ENCODE measurements around the gene ART5. TPM values are rescaled to one million over a fixed set of nuclear protein-coding genes. Genes with fewer than 3 reads are reported as not detected.
A peak's percentile ranks its signal among the peaks of the same experiment; 100 is the strongest.
"Not testable (repeated sequence)": the region's sequence is repeated elsewhere in the genome, so short reads cannot be mapped to it uniquely, and the experiment has no call there.

ART5 gene
- total RNA-seq, 2 donors from 2014 or later: not detected

DNA sequence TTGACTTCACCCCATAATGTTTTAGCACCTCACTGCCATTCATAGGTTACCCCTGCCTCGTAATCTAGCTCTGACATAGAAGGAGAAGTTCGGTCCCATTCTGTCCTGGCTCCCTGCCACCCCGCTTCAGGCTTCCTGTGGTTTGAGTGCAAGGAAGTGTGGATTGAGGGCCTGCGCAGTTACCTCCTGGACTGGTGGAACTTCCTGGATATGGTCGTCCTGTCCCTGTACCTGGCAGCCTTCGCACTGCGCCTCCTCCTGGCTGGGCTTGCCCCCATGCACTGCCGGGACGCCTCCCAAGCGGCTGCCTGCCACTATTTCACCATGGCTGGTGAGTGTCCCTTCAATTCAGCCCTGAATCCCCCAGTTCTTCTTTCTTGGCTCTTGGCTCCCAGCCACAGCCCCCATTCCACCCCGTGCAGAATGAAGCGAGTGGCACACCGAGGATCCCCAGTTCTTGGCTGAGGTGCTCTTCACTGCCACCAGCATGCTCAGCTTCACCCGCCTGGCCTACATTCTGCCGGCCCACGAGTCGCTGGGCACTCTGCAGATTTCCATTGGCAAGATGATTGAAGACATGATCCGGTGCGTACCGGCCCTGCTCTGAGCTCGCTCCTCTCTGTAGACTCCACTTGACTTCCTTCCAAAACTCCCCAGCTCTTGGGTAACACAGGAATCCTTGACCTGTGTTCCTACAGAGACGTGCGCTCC is 15.4 kb downstream of the ART5 start:
- DNase-seq (ENCODE audit: low spot score): peak; percentile 93
- intact Hi-C loops (cut with DNase I): no loop called here

DNA sequence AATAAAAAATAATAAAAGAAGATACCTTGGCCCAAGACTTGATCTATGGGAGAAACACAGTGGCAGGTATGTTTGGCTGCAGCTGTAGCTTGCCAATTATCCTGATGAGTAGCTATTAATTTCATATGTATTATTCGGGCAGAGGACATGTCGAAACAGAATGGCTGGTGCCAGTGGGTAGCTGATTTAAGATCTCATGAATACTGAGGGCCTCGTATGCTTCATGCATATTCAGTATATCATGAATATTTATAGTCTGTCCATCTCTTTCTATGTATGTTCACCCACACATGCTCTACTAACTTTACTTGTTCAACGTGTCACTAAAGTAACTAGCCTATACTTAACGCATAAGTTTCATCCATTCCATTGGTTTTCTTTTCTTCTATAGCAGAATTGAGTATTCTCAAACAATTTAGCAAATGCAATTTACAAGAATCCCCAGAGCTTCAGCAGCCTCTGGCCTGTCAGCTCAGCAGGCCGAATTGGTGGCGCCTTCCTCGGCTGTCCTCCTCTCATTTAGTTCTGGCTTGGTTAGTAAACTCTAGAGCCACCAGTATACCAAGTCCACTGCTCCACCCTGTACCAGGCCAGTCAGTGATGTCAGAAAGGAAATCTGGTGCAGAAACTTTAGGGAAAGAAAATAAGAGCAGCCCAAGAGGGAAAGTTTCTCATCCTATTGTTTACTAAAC is 17.9 kb downstream of the ART5 start:
- intact Hi-C loops (cut with DNase I): no loop called here
- DNase-seq (ENCODE audit: low spot score): peak; percentile 16

GRCh38 chr11:3623121-3623520 is 18.7 kb downstream of the ART5 start:
- intact Hi-C loops (cut with DNase I): no loop called here
- peak; percentile 35 for DNase-seq (ENCODE audit: low spot score)

- DNase-seq (ENCODE audit: low spot score): no peak
Observed at GRCh38 chr11:3622521-3622920, 19.3 kb downstream of the ART5 start.

DNA sequence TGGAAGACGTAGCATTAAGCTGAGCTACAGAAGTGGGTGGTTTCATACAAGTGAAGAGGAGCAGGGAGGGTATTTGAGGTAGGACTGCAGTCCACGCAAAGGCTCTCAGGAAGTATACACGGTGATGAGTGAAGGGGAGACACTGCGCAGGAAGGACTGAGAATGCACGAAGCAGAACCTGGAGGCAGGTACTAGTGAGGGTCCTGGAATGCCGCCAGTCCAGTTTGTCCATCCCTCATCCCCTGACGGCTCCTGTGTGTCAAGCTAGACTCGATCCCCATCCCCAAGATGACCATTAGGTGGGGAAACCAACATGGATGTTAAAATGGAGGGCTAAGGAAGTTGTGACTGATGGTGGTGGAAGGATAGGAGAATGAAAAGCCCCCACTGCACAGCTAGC is 23.8 kb downstream of the ART5 start:
- intact Hi-C loops (cut with DNase I): no loop called here
- no peak for DNase-seq (ENCODE audit: low spot score)

More at GRCh38 chr11:3622521-3622920, 19.3 kb downstream of the ART5 start:
- intact Hi-C loops (cut with DNase I): no loop called here

- DNase-seq (ENCODE audit: low spot score): no peak
- intact Hi-C loops (cut with DNase I): no loop called here
Observed at GRCh38 chr11:3616721-3617460, 24.9 kb downstream of the ART5 start.

GRCh38 chr11:3615998-3616397 is 25.8 kb downstream of the ART5 start:
- DNase-seq (ENCODE audit: low spot score): no peak
- intact Hi-C loops (cut with DNase I): no loop called here

DNA sequence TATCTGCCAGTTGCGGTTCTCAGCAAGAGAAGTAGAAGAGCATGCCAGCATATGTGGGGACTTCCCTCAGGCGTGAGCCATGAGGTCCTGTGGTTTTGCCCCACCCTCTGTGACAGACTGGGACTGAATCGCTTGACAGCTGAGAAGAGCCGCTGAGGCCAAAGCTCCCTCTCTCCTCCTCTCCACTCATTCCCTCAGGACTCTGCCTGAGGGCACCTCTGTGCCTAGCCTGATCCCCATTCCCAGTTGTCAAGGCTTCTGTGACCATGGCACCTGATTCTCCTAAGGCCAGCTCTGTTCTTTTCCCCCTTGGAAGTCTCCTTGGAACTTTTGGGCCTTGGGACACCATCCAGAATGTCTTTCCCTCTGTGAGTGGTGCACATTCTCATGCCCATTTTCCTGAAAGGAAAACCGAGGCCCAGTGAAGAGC is 27.0 kb downstream of the ART5 start:
- no peak for DNase-seq (ENCODE audit: low spot score)
- intact Hi-C loops (cut with DNase I): no loop called here

GRCh38 chr11:3613998-3614741 is 27.6 kb downstream of the ART5 start:
- intact Hi-C loops (cut with DNase I): no loop called here
- no peak for DNase-seq (ENCODE audit: low spot score)

GRCh38 chr11:3611976-3612678 is 29.7 kb downstream of the ART5 start:
- intact Hi-C loops (cut with DNase I): no loop called here
- DNase-seq (ENCODE audit: low spot score): no peak

- DNase-seq (ENCODE audit: low spot score): no peak
- intact Hi-C loops (cut with DNase I): no loop called here
Observed at GRCh38 chr11:3610846-3611245, 30.9 kb downstream of the ART5 start.

- intact Hi-C loops (cut with DNase I): no loop called here
- DNase-seq (ENCODE audit: low spot score): no peak
Observed at GRCh38 chr11:3609416-3610265, 32.2 kb downstream of the ART5 start.

DNA sequence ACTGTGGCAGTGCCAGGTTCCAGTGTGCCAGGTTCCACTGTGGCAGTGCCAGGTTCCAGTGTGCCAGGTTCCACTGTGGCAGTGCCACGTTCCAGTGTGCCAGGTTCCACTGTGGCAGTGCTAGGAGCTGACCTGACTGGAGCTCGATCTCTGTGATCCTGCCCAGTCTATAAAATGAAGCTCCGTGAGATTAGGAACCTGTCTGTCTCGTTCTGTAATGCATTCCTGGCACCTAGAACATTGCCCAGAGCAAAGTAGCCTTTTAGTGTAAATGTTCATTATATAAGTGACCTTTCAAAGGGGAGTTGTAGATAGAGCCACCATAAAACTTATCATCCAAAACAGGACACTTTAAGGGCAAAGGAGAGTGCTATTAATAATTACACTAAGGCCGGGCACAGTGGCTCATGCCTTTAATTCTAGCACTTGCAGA is 36.0 kb downstream of the ART5 start:
- no peak for DNase-seq (ENCODE audit: low spot score)
- intact Hi-C loops (cut with DNase I): no loop called here

- DNase-seq (ENCODE audit: low spot score): no peak
- intact Hi-C loops (cut with DNase I): no loop called here
Observed at GRCh38 chr11:3605283-3605662, 36.5 kb downstream of the ART5 start.

GRCh38 chr11:3604167-3604566 is 37.6 kb downstream of the ART5 start:
- DNase-seq (ENCODE audit: low spot score): no peak
- intact Hi-C loops (cut with DNase I): no loop called here

- DNase-seq (ENCODE audit: low spot score); intact Hi-C loops (cut with DNase I): not testable (repeated sequence)
Observed at GRCh38 chr11:3600201-3600600, 41.6 kb downstream of the ART5 start.

GRCh38 chr11:3597743-3598142 is 44.0 kb downstream of the ART5 start:
- DNase-seq (ENCODE audit: low spot score); intact Hi-C loops (cut with DNase I): not testable (repeated sequence)

GRCh38 chr11:3591326-3591725 is 50.5 kb downstream of the ART5 start:
- peak; percentile 41 for DNase-seq (ENCODE audit: low spot score)
- intact Hi-C loops (cut with DNase I): not testable (repeated sequence)

All from posterior vena cava (tissue), 2 donors.